CD14-positive monocyte (primary cell): ENCODE measurements around the gene EGLN2. TPM values are rescaled to one million over a fixed set of nuclear protein-coding genes. Genes with fewer than 3 reads are reported as not detected.

Experiments used
- DNase-seq, 3 donors: peaks; one replicate each; pipeline ENCODE4 v3.0.0-alpha.2; 2011 to 2022
- H2AFZ ChIP-seq: 2 replicates; pipeline ENCODE4 v1.6.0; 2012; ENCODE audit warnings: mild to moderate bottlenecking, low read depth, low read length, inconsistent platforms; ENCODE audit not compliant: insufficient read depth, poor library complexity, severe bottlenecking
- H3K27ac ChIP-seq, 2 donors: 1 replicate in 1 of 2; 2 replicates in 1 of 2; pipeline ENCODE4 v1.5.1; 2012 to 2013; ENCODE audit warnings: low read length in 2 of 2, control low read depth in 1 of 2, inconsistent platforms in 1 of 2, low read depth in 1 of 2, mild to moderate bottlenecking in 1 of 2
- H3K27me3 ChIP-seq, 2 donors: one replicate each; pipeline versions ENCODE4 v1.6.0 to v1.6.1; 2011 to 2013; ENCODE audit warnings: low read length in 2 of 2; ENCODE audit not compliant: control insufficient read depth in 2 of 2, insufficient read depth in 2 of 2
- H3K36me3 ChIP-seq, 2 donors: replicated peaks in 1 of 2; 1 replicate in 1 of 2; 2 replicates in 1 of 2; pipeline versions ENCODE4 v1.5.1 to v1.6.1; 2012 to 2013; ENCODE audit warnings: low read length in 2 of 2, control low read depth in 1 of 2, inconsistent platforms in 1 of 2, mild to moderate bottlenecking in 1 of 2; ENCODE audit not compliant: insufficient read depth in 2 of 2, control insufficient read depth in 1 of 2
- H3K4me1 ChIP-seq, 2 donors: 1 replicate in 1 of 2; 2 replicates in 1 of 2; pipeline versions ENCODE4 v1.5.1 to v1.6.1; 2012 to 2013; ENCODE audit warnings: low read length in 2 of 2, control low read depth in 1 of 2, inconsistent platforms in 1 of 2, mild to moderate bottlenecking in 1 of 2, moderate library complexity in 1 of 2; ENCODE audit not compliant: insufficient read depth in 2 of 2, control insufficient read depth in 1 of 2
- H3K4me2 ChIP-seq: replicated peaks from 2 replicates; pipeline ENCODE3; 2012; ENCODE audit warnings: low read length, moderate library complexity, mild to moderate bottlenecking; ENCODE audit not compliant: poor library complexity, severe bottlenecking; ENCODE audit errors: extremely low read depth
- H3K4me3 ChIP-seq, 3 experiments: fragments of 200-600 bp in 1 of 3; sonication (generic) in 1 of 3; replicated peaks in 1 of 3; 1 replicate in 2 of 3; 2 replicates in 1 of 3; pipeline ENCODE4 v1.5.1; 2011 to 2013; ENCODE audit warnings: low read length in 3 of 3, mild to moderate bottlenecking in 3 of 3, control low read depth in 2 of 3, low read depth in 2 of 3, inconsistent platforms in 1 of 3, moderate library complexity in 1 of 3
- H3K79me2 ChIP-seq: 2 replicates; pipeline ENCODE4 v1.6.0; 2012; ENCODE audit warnings: mild to moderate bottlenecking, control low read depth, inconsistent platforms, low read length, moderate library complexity; ENCODE audit not compliant: insufficient read depth
- H3K9ac ChIP-seq: 2 replicates; pipeline ENCODE4 v1.6.0; 2017; ENCODE audit warnings: low read length, mild to moderate bottlenecking; ENCODE audit not compliant: insufficient read depth, poor library complexity, severe bottlenecking
- H3K9me3 ChIP-seq, 2 donors: replicated peaks in 1 of 2; 1 replicate in 1 of 2; 2 replicates in 1 of 2; pipeline versions ENCODE4 v1.5.1 to v1.6.1; 2012 to 2013; ENCODE audit warnings: low read length in 2 of 2, control low read depth in 1 of 2; ENCODE audit not compliant: control insufficient read depth in 1 of 2, insufficient read depth in 1 of 2
- H4K20me1 ChIP-seq: 2 replicates; pipeline ENCODE4 v1.6.0; 2012; ENCODE audit warnings: mild to moderate bottlenecking, low read length, control low read depth, moderate library complexity; ENCODE audit not compliant: insufficient read depth
- H3K27ac Mint-ChIP-seq, 7 donors: one replicate each; pipeline ENCODE4 v1.8.0; 2020; ENCODE audit warnings: mild to moderate bottlenecking in 7 of 7, mixed read lengths in 7 of 7, moderate library complexity in 6 of 7, inconsistent platforms in 2 of 7
- H3K27me3 Mint-ChIP-seq, 3 donors: one replicate each; pipeline ENCODE4 v1.8.0; 2021 to 2022; ENCODE audit warnings: low read depth in 3 of 3, mild to moderate bottlenecking in 3 of 3, mixed read lengths in 3 of 3, moderate library complexity in 3 of 3, inconsistent platforms in 1 of 3
- H3K36me3 Mint-ChIP-seq, 2 donors: one replicate each; pipeline ENCODE4 v1.8.0; 2020; ENCODE audit warnings: mixed read lengths in 2 of 2, inconsistent platforms in 1 of 2, mild to moderate bottlenecking in 1 of 2
- H3K4me1 Mint-ChIP-seq: one replicate; pipeline ENCODE4 v1.8.0; 2020; ENCODE audit warnings: mild to moderate bottlenecking, mixed read lengths
- H3K4me3 Mint-ChIP-seq, 2 donors: one replicate each; pipeline ENCODE4 v1.8.0; 2020; ENCODE audit warnings: mild to moderate bottlenecking in 2 of 2, mixed read lengths in 2 of 2, moderate library complexity in 1 of 2
- H3K9me3 Mint-ChIP-seq, 7 donors: one replicate each; pipeline ENCODE4 v1.8.0; 2020 to 2022; ENCODE audit warnings: mixed read lengths in 7 of 7, mild to moderate bottlenecking in 6 of 7, moderate library complexity in 6 of 7, inconsistent platforms in 2 of 7
- WGBS: methylation state at CpG from one replicate; pipeline ENCODE4 v1.1.5; 2013; ENCODE audit warnings: missing lambda C conversion rate; ENCODE audit not compliant: insufficient coverage; 5-methylcytosine and 5-hydroxymethylcytosine counted together
- intact Hi-C, 2 donors: fragments of 100-400 bp; cut with micrococcal nuclease; formaldehyde crosslinking; loops; one replicate each; pipeline versions ENCODE4 v1.15.0 to v1.15.1; 2023
- polyA plus RNA-seq, 3 donors: library from polyadenylated mRNA; depleted of rRNA in 1 of 3; unstranded in 2 of 3; stranded (reverse) in 1 of 3; fragments of 300-500 nt in 2 of 3; fragments of >200 nt in 1 of 3; fragmentation: Illumina TruSeq in 2 of 3; gene quantifications; 1 replicate in 2 of 3; 2 replicates in 1 of 3; pipeline ENCODE4 v1.2.3, GENCODE V29; 2012 to 2021
- TF ChIP-seq, protein P1 (sequence below): fragments of 200-600 bp; IDR thresholded peaks from one replicate; pipeline ENCODE4 v1.8.0; 2022; ENCODE audit warnings: antibody characterized with exemption, mild to moderate bottlenecking

Gene EGLN2
- polyA plus RNA-seq, 3 donors = 60.6 to 76.8 (median 64.5) TPM

DNA sequence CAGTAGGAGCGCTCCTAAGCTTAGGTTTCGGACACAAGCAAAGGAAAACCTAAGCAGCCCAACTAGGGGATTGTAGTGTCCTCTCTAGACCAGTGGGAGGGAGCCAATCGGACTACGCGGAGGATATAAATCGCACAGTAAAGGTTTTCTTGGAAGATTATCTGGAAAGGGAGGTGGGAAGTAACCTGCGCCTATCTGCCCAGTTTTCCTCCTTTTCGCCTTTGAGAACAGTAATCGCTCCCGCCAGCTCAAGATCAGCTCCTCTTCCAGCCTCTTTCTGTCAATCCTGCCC, 21.4 kb upstream of the EGLN2 start:
- H3K4me3 ChIP-seq = peak overlapping the region; percentile 69 to 89 (median 85)
- intact Hi-C loops = loop anchor here in 1 of 2 donors (2.0 to 5.0 kb wide), 2 partner anchors 35 to 63 kb away; no protein-coding TSS in a partner anchor
- H3K27ac ChIP-seq = peak overlapping the region; percentile 95 to 97
- H3K4me1 ChIP-seq = peaks cover 19 to 24% of the 10 kb centered on the region in 2 donors
- no peak for DNase-seq
- WGBS = 0% methylated on average over 5 of the region's 10 CpGs
- Mint-ChIP-seq H3K4me1 (peaks cover 33% of the 10 kb centered on the region), H3K27ac (peak overlapping the region; percentile 97 to 100 (median 99)), H3K4me3 (peak overlapping the region; percentile 94 to 97), H3K9me3 (peaks cover 0 to 1% (median 0%) of the 10 kb centered on the region in 7 donors), H3K27me3 (peaks cover 0 to 2% (median 1%) of the 10 kb centered on the region in 3 donors), H3K36me3 (peaks cover 24 to 31% of the 10 kb centered on the region in 2 donors)
- H4K20me1 ChIP-seq = peaks cover 25% of the 10 kb centered on the region
- no peaks in the 10 kb centered on the region for H3K27me3 ChIP-seq
- H3K79me2 ChIP-seq = peaks cover 21% of the 10 kb centered on the region
- no peaks in the 10 kb centered on the region for H3K9me3 ChIP-seq
- peak overlapping the region; percentile 52 for H2AFZ ChIP-seq
- H3K36me3 ChIP-seq = peaks cover 3 to 22% of the 10 kb centered on the region in 2 donors
- TF ChIP-seq, protein P1, sequence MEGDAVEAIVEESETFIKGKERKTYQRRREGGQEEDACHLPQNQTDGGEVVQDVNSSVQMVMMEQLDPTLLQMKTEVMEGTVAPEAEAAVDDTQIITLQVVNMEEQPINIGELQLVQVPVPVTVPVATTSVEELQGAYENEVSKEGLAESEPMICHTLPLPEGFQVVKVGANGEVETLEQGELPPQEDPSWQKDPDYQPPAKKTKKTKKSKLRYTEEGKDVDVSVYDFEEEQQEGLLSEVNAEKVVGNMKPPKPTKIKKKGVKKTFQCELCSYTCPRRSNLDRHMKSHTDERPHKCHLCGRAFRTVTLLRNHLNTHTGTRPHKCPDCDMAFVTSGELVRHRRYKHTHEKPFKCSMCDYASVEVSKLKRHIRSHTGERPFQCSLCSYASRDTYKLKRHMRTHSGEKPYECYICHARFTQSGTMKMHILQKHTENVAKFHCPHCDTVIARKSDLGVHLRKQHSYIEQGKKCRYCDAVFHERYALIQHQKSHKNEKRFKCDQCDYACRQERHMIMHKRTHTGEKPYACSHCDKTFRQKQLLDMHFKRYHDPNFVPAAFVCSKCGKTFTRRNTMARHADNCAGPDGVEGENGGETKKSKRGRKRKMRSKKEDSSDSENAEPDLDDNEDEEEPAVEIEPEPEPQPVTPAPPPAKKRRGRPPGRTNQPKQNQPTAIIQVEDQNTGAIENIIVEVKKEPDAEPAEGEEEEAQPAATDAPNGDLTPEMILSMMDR = no peak
- H3K9ac ChIP-seq = peak overlapping the region; percentile 78
- H3K4me2 ChIP-seq = peak overlapping the region; percentile 93

DNA sequence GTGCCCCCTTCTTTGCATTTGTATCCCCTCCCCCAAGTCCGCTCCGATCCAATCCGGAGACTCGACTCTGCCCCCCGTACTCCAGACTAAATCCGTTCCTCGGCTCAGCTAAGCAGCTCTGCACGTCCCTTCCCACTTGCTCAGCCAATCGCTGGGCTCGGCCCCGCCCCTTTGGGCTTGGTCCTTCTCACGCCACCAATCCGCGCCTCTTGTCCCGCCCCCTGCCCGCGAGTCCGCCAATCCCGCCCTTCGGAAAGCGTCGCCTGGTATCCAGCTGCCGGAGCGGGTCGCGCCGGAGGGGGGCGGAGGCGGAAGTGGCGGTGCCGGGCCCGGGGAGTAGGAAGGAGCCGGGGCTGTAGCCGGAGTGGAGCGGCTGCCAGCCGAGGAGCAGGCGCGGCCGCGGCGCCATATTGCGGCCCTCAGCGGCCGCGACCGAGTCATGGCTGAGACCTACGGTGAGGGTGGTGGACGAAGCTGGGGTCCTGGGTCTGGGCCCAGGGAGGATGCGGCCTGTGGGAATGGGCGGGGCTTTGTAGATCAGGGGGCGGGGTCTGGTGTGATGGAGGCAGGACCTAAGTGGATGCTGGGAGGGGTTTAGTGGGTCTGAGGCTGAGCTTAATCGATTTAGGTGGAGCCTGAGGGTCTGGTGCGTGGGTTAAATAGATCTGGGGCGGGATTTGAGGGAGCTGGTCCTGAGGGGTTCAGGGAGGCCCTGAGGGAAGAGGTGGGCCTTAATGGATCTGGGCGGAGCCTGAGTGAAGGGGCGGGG, 20.9 kb upstream of the EGLN2 start, which contains the start of gene RAB4B:
Gene RAB4B (plus strand): TSS at position 311 of the 769 bp plus-strand sequence. CDS start 129 bp downstream, at position 440.
- Histone ChIP-seq H3K4me3 (peak within 1 kb of the TSS; percentile 69 to 89 (median 85)), H3K4me1 (peaks cover 19 to 24% of the 10 kb centered on the region in 2 donors), H3K9me3 (no peaks in the 10 kb centered on the region), H3K27me3 (no peaks in the 10 kb centered on the region), H3K9ac (peak within 1 kb of the TSS; percentile 78), H3K79me2 (peaks cover 21% of the 10 kb centered on the region), H3K36me3 (peaks cover 3 to 22% of the 10 kb centered on the region in 2 donors), H2AFZ (peak within 1 kb of the TSS; percentile 79), H3K4me2 (peak within 1 kb of the TSS; percentile 93), H3K27ac (peak within 1 kb of the TSS; percentile 95 to 97), H4K20me1 (peaks cover 25% of the 10 kb centered on the region)
- Mint-ChIP-seq H3K4me3 (peak within 1 kb of the TSS; percentile 94 to 97), H3K4me1 (peaks cover 33% of the 10 kb centered on the region), H3K36me3 (peaks cover 24 to 36% of the 10 kb centered on the region in 2 donors), H3K9me3 (peaks cover 0 to 1% (median 0%) of the 10 kb centered on the region in 7 donors), H3K27ac (peak within 1 kb of the TSS; percentile 97 to 100 (median 99)), H3K27me3 (peaks cover 0 to 1% (median 0%) of the 10 kb centered on the region in 3 donors)
- intact Hi-C loops = loop anchor here in 1 of 2 donors (1.0 to 5.0 kb wide), 4 partner anchors 20 to 63 kb away; partner anchors contain the start of gene SNRPA
- TF ChIP-seq, protein P1 = no peak
- DNase-seq = peak; percentile 99 to 100 (median 99)
- WGBS = under 1% methylated on average over 54 of the region's 56 CpGs
